Stimulated activated naive CD8-positive, alpha-beta T cell treated with anti-CD3 and anti-CD28 coated beads, Interleukin-15, Interleukin-2, amounts not matched to agents 100 ng/mL and 50 ng/mL, for 24 hours (primary cell): ENCODE results near the gene ATP9A.
A peak's percentile ranks its signal among the peaks of the same experiment; 100 is the strongest.
"Not testable (repeated sequence)": the region's sequence is repeated elsewhere in the genome, so short reads cannot be mapped to it uniquely, and the experiment has no call there.

ENCODE experiments used
- H3K27ac Mint-ChIP-seq: one replicate; pipeline ENCODE4 v1.8.0; 2021; ENCODE audit warnings: mild to moderate bottlenecking, mixed read lengths
- H3K27me3 Mint-ChIP-seq: one replicate; pipeline ENCODE4 v1.8.0; 2021; ENCODE audit warnings: mixed read lengths
- H3K36me3 Mint-ChIP-seq: one replicate; pipeline ENCODE4 v1.8.0; 2021; ENCODE audit warnings: low read depth, mixed read lengths
- H3K4me1 Mint-ChIP-seq: one replicate; pipeline ENCODE4 v1.8.0; 2021; ENCODE audit warnings: low read depth, mixed read lengths
- H3K4me3 Mint-ChIP-seq: one replicate; pipeline ENCODE4 v1.8.0; 2021; ENCODE audit warnings: mild to moderate bottlenecking, mixed read lengths
- H3K9me3 Mint-ChIP-seq: one replicate; pipeline ENCODE4 v1.8.0; 2021; ENCODE audit warnings: mixed read lengths

The ATP9A gene

DNA sequence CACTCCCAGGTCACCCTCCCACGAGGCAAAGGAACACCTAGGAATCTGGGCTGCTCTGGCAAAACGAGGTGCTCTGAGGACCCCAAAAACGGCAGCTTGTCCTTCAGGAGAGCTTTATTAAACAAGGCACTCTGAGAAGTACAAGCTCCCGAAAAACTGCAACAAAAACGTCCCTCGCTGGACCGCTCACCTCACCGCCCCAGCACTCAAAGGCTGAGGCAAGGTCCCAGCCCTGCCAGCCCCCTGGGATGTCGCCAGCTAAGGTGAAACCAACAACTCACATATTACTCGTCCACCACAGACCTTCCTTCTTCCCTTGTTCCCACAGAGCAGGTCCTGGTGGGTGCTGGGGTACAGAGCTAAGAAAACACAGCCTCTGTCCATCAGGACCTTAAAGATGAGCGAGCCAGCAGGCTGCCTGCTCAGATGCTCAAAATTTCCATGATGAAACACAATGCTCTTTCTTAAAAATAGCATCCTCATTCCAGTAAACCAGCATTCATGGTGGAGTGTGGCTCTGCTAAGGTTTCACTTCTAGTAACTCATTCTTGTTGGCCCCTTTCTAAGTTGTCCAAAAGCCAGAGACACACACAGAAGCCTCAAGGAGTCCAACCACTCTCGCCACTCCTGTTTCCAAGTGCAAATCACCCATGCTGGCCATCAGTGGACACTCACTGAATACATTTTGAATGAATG is 35.9 kb downstream of the ATP9A start:
- H3K9me3 Mint-ChIP-seq = no peaks in the 10 kb centered on the region
- no peaks in the 10 kb centered on the region for H3K36me3 Mint-ChIP-seq
- H3K27me3 Mint-ChIP-seq = peaks cover 5% of the 10 kb centered on the region
- peak overlapping the region; percentile 67 for H3K4me3 Mint-ChIP-seq
- peaks cover 9% of the 10 kb centered on the region for H3K4me1 Mint-ChIP-seq
- peak overlapping the region; percentile 81 for H3K27ac Mint-ChIP-seq

DNA sequence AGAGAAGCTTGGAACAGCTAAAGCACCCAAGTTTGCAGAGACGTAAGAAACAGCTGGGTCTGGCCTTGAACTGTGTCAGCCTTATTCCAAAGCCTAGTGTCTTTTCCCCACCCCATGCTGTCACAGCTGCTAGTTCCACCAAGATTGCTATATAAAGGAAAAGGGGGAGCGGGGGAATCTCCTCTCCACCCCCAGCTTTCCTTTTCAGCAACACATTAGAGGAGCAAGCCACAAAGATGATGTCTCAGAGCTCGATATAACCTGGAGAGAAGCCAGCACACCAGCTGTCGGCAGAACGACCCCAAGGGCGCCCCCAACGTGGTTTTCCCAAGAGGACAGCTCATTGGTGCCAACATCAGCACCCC is 36.5 kb downstream of the ATP9A start:
- Mint-ChIP-seq H3K27ac (no peak overlapping the region), H3K4me3 (no peak overlapping the region)

DNA sequence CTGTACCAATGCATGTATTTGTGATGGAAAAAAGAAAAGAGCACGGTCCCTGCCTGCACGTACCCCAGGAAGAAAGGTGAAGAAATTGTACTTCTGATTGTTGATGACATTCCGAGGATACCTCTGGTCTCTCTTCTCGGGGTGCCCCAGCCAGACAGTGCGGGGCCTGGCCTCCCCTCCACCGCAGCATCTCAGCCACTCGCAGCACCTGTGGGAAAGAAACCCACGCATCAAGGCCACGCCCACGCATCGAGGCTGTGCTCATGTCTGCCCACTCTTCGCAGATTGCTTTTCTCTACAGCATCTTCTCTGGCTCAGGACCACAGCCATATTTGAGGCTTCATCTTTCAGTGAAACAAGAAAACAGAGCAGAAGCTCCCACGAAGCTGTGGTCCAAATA is 38.4 kb downstream of the ATP9A start:
- Mint-ChIP-seq H3K9me3 (no peaks in the 10 kb centered on the region), H3K27ac (no peak overlapping the region)

More for the DNA sequence above, 36.5 kb downstream of the ATP9A start:
- Mint-ChIP-seq H3K27me3 (peaks cover 5% of the 10 kb centered on the region), H3K36me3 (no peaks in the 10 kb centered on the region), H3K9me3 (no peaks in the 10 kb centered on the region), H3K4me1 (peaks cover 9% of the 10 kb centered on the region)

DNA sequence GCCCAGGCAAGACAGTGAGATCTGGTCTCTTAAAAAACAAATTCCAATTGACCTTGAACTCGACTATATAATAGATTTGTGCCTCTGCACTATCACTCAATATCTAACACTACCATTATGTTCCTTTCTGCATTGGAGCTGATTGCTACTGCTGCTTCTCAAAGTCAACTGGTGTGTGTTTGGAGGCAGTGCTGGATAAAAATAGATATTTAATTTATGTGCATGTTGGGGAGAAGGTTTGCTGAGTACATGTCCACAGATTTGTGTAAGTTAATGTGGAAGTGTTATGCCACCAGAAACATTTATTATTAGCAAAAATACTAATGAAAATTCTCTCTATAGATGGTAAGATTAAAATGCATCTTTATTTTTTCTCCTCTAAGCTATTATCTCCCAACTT is 39.5 kb downstream of the ATP9A start:
- Mint-ChIP-seq H3K27me3 (peaks cover 5% of the 10 kb centered on the region), H3K4me3 (no peak overlapping the region), H3K36me3 (no peaks in the 10 kb centered on the region), H3K4me1 (peaks cover 9% of the 10 kb centered on the region), H3K9me3 (no peaks in the 10 kb centered on the region), H3K27ac (no peak overlapping the region)

More for the DNA sequence above, 38.4 kb downstream of the ATP9A start:
- Mint-ChIP-seq H3K36me3 (no peaks in the 10 kb centered on the region), H3K4me1 (peaks cover 9% of the 10 kb centered on the region), H3K27me3 (peaks cover 5% of the 10 kb centered on the region), H3K4me3 (no peak overlapping the region)

DNA sequence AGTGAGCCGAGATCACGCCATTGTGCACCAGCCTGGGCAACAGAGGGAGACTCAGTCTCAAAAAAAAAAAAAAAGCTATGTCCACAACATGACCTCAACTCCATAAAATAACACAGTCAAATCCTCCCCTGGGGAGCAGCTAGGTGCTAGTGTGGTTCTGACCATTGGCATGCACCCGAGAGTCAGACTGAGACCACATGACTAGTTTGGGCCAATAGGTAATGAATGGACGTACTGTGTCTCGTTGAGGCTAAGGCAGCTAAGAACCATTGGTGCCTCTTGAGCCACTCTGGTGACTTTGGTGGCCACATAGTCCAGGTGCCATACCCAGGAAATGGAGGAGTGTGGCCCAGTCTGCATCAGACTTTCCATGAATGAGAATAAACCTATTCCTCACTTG is 40.3 kb downstream of the ATP9A start:
- H3K27me3 Mint-ChIP-seq = peaks cover 5% of the 10 kb centered on the region
- no peak overlapping the region for H3K27ac Mint-ChIP-seq
- H3K4me3 Mint-ChIP-seq = no peak overlapping the region
- H3K36me3 Mint-ChIP-seq = no peaks in the 10 kb centered on the region
- H3K9me3 Mint-ChIP-seq = no peaks in the 10 kb centered on the region
- H3K4me1 Mint-ChIP-seq = peaks cover 9% of the 10 kb centered on the region

DNA sequence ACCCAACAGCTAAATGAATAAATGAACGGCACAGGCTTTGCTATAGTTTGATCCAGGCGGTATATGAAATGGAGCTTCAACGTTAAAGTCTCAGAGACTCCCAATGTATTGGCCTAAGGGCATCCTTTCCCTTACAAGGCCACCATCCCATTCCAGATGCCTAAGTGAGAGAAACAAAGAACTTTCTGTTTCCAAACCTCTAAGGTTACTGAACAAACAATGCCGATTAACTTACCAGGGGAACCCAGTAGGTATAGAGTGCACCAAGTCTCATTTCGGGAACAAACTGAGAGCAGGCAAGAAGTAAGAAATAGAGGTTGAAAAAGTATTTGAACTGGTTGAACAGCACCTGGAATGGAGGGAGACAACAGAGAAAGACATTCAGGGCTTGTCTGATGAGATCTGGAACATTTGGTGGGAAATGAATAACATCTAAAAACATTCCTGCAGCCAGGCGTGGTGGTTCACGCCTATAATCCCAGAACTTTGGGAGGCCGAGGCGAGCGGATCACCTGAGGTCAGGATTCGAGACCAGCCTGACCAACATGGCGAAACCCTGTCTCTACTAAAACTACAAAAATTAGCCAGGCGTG is 42.5 kb downstream of the ATP9A start:
- Mint-ChIP-seq H3K27ac (no peak overlapping the region), H3K9me3 (no peaks in the 10 kb centered on the region), H3K27me3 (peaks cover 8% of the 10 kb centered on the region), H3K4me3 (no peak overlapping the region), H3K36me3 (no peaks in the 10 kb centered on the region), H3K4me1 (no peaks in the 10 kb centered on the region)

DNA sequence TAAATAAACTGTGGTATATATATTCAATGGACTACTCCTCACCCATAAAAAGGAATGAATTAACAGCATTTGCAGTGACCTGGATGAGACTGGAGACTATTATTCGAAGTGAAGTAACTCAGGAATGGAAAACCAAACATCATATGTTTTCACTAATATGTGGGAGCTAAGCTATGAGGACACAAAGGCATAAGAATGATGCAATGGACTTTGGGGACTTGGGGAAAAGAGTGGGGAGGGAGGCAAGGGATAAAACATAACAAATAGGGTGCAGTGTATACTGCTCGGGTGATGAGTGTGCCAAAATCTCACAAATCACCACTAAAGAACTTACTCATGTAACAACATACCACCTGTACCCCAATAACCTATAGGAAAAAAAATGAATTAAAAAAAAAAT is 45.2 kb downstream of the ATP9A start:
- not testable (repeated sequence) for H3K4me1 Mint-ChIP-seq, H3K4me3 Mint-ChIP-seq, H3K27ac Mint-ChIP-seq, H3K9me3 Mint-ChIP-seq, H3K36me3 Mint-ChIP-seq
- peaks cover 13% of the 10 kb centered on the region for H3K27me3 Mint-ChIP-seq

DNA sequence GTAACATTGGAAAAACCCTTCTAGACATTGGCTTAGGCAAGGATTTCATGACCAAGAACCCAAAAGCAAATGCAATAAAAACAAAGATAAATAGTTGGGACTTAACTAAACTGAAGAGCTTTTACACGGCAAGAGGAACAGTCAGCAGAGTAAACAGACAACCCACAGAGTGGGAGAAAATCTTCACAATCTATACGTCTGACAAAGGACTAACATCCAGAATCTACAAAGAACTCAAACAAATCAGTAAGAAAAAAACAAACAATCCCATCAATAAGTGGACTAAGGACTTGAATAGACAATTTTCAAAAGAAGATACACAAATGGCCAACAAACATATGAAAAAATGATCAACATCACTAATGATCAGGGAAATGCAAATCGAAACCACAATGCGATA is 45.9 kb downstream of the ATP9A start:
- not testable (repeated sequence) for H3K4me3 Mint-ChIP-seq, H3K4me1 Mint-ChIP-seq, H3K9me3 Mint-ChIP-seq, H3K36me3 Mint-ChIP-seq, H3K27ac Mint-ChIP-seq
- peaks cover 16% of the 10 kb centered on the region for H3K27me3 Mint-ChIP-seq

DNA sequence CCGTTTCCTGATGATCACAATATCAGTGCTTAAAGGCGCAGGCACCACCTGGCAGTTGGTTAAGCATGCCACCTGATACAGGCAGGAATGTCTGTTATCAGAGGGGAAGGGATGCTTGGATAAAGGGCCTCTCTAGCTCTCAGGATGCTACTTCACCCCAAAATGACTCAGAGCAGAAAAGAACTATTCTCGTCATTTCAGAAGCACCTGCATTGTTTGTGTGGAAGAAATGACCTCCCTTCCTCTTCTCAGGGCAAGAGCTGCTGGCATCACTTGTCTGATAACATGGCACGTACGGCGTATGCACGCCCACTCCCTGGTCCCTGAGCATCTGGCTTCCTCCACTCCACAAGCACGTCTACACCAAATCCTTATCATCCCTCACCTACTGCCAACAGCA is 47.3 kb downstream of the ATP9A start:
- Mint-ChIP-seq H3K27ac (no peak overlapping the region), H3K9me3 (no peaks in the 10 kb centered on the region), H3K4me1 (peaks cover 12% of the 10 kb centered on the region), H3K4me3 (no peak overlapping the region), H3K27me3 (peaks cover 16% of the 10 kb centered on the region), H3K36me3 (no peaks in the 10 kb centered on the region)

DNA sequence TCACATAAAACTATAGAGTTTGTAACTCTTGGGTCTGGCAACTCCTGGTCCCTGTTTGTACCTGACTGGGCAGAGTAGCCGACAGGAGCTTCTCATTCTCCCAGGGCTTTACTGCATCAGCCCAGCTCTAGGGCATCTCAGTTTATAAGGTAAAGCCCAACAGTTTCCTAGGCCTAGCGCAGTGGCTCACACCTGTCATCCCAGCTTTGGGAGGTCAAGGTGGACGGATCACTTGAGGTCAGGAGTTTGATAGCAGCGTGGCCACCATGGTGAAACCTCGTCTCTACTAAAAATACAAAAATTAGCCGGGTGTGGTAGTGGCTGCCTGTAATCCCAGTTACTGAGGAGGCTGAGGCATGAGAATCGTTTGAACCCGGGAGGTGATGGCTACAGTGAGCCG is 47.8 kb downstream of the ATP9A start:
- Mint-ChIP-seq H3K4me1 (peaks cover 17% of the 10 kb centered on the region), H3K36me3 (no peaks in the 10 kb centered on the region), H3K27me3 (peaks cover 16% of the 10 kb centered on the region), H3K27ac (no peak overlapping the region), H3K4me3 (no peak overlapping the region), H3K9me3 (no peaks in the 10 kb centered on the region)

DNA sequence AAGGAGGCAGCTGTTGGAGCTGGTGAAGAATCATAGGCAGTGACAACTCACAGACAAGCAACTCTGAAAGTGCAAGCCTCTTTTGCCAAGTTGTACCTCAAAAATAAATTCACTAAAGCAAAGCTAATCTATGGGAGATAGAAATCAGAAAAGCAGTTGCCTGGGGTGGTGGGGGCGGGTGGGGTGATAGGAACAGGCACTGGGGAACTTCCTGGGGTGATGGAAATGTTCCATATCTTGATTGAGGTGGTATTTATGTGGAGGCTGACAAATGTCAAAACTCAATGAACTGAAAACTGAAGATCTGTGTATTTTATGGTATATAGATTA is 52.4 kb downstream of the ATP9A start:
- Mint-ChIP-seq H3K27ac (peak overlapping the region; percentile 71), H3K9me3 (no peaks in the 10 kb centered on the region), H3K4me3 (no peak overlapping the region), H3K36me3 (no peaks in the 10 kb centered on the region), H3K27me3 (peaks cover 14% of the 10 kb centered on the region), H3K4me1 (peaks cover 24% of the 10 kb centered on the region)

DNA sequence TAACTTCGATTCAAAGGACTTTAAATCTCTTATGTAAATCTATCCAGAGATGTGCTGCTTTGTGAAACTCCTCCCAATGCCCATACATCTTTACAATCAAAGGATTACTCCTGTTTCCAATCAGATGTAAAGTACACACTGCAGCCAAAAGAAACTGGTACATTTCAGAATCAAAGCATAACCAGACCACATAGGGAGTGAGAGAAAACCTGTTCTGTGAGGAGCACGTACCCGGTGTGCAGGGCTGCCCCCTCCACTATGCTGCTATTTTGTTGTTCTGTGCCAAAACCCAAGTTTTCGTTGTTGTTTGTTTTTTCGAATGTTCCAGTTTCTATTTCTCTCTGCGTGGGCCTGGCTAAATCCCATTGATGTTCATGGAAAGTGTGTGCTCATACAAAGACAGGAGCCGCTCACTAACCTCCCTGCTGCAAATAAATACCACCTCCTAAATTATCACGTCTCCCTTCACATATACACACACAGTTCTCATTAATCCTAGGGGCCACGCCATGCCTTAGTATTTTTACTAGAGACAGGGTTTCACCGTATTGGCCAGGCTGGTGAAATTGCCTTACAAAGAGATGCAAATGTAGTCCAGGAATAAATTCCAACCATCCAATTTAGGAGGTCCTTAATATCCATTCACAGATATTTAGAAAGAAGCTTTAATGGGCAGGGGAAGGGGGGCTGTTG is 52.9 kb downstream of the ATP9A start:
- H3K36me3 Mint-ChIP-seq = no peaks in the 10 kb centered on the region
- H3K27ac Mint-ChIP-seq = peak overlapping the region; percentile 71
- H3K9me3 Mint-ChIP-seq = no peaks in the 10 kb centered on the region
- H3K27me3 Mint-ChIP-seq = peaks cover 18% of the 10 kb centered on the region
- peaks cover 24% of the 10 kb centered on the region for H3K4me1 Mint-ChIP-seq
- no peak overlapping the region for H3K4me3 Mint-ChIP-seq

DNA sequence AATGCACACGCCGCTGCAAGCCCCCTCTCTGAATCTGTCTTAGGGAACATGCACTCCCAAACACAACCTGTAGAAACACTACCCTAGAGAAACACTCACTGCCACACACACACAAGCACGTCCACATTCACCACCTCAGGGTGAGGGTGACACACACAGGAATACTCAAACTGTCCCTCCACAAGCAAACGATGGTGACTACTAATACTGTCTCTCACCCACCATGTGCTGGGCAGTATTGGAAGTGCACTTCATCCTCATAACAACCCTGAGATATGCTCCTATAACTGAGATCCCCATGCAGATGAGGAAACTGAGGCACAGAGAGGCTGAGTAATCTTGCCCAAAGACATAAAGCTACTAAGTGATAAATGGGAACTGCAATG is 55.0 kb downstream of the ATP9A start:
- peaks cover 24% of the 10 kb centered on the region for H3K4me1 Mint-ChIP-seq
- H3K4me3 Mint-ChIP-seq = no peak overlapping the region
- no peak overlapping the region for H3K27ac Mint-ChIP-seq
- no peaks in the 10 kb centered on the region for H3K9me3 Mint-ChIP-seq
- H3K36me3 Mint-ChIP-seq = no peaks in the 10 kb centered on the region
- H3K27me3 Mint-ChIP-seq = peaks cover 16% of the 10 kb centered on the region

DNA sequence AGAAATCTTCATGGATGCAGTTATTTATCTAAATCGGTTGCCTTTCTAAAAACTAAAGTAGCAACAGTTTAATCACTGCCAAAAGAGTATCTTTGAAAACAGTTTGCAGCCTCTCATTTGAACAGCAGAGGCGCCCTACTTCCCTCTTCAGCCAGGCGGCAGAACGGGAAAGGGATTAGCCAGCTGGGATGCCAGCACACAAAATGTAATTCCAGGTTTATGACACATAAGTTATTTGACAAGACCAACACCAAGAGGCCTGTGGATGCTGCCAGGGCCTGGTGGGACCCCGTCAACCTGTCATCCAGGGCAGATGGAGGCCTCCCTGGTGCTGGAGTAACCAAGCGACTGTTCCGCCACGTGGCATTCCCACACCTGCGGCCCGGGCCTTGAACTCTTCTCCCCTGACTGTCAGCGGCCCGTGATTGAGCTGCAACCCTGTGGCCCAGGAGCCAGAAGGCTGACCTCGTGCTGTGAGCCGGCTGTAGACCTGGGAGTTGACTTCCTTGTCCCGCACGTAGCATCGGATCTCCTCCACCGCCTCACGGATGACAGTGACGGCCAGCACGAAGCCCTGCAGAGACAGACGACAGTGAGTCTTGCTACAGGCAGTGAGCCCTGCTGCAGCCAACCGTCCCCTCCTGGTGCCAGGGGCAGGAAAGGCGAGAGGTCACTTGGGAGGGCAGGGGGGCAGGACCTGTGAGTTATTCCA is 55.5 kb downstream of the ATP9A start:
- H3K36me3 Mint-ChIP-seq = no peaks in the 10 kb centered on the region
- H3K27me3 Mint-ChIP-seq = peaks cover 11% of the 10 kb centered on the region
- H3K4me3 Mint-ChIP-seq = no peak overlapping the region
- H3K27ac Mint-ChIP-seq = no peak overlapping the region
- H3K4me1 Mint-ChIP-seq = peaks cover 24% of the 10 kb centered on the region
- no peaks in the 10 kb centered on the region for H3K9me3 Mint-ChIP-seq

DNA sequence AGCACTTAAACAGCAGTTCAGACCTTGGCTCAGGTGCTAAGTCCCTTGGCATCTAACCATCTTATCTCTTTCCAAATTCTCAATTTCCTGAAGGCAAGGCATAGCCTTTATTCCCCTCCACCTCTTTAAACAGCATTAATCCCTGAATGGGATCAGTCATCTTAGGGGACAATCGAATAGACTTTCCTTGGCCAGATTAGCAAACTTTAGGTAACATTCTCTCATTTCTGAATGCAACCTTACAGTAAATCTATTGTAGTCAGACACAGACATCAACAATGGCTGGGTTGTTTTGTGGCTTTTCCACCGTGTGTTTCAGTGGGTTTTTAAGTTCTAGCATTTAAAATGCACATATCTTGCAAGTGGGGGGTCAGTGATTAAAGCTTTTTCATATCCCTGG is 56.8 kb downstream of the ATP9A start:
- Mint-ChIP-seq H3K27me3 (peaks cover 11% of the 10 kb centered on the region), H3K4me1 (peaks cover 17% of the 10 kb centered on the region)

More for the DNA sequence above, 56.8 kb downstream of the ATP9A start:
- Mint-ChIP-seq H3K4me3 (no peak overlapping the region), H3K9me3 (no peaks in the 10 kb centered on the region), H3K27ac (no peak overlapping the region), H3K36me3 (no peaks in the 10 kb centered on the region)
